ENCODE data around the gene XK. TPM values are rescaled to one million over a fixed set of nuclear protein-coding genes. Genes with fewer than 3 reads are reported as not detected.
"Not testable (repeated sequence)": the region's sequence is repeated elsewhere in the genome, so short reads cannot be mapped to it uniquely, and the experiment has no call there.

XK gene
- total RNA-seq, 4 donors from 2014 or later = under 0.01 to 0.22 (median 0.10) TPM

DNA sequence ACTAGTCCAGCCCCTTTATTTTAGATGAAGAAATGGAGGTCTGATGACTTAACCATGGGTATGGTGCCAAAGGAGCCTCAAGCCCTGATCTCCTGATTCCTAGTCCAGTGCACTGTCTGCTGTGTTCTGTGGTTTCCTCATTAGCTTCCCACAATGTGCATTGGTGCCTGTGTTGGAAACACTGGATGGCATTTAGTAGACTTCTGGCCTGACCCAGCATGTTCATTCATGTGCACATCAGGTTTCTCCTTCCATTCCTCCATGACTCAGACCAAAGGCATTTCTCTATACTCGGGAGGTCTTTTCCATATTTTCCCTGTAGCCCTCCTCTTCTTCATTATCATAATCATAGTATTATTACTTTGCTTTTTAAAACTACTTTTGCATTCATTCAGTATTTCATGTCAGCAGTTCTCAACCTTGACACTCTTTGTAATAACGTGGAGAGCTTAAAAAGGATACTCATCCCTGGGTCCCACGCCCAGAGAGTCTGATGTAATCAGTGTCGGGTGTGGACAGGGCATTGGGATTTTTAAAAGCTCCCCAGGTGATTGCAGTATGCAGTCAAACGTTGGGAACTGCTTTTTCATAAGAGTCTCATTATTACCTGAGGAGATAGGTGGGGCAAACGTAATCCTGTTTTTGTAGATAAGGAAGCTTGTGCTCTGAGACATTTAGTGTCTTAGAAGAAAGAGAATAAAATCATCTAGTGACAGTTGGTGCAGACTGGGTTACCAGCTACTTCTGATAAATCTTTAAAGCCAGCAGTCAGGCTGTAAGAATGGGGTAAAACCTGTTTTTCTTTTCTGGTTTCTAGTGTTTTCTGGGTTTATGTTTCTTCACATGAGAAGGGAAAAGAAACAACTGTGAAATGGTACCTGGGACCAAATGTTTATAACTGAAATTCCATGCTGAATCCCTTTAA is 40.9 kb upstream of the XK start:
- TF ChIP-seq POLR2A (IDR thresholded peaks at IDR 0.05) (no peak), EP300 (IDR thresholded peaks at IDR 0.05) (no peak)
- TF ChIP-seq, protein P1, sequence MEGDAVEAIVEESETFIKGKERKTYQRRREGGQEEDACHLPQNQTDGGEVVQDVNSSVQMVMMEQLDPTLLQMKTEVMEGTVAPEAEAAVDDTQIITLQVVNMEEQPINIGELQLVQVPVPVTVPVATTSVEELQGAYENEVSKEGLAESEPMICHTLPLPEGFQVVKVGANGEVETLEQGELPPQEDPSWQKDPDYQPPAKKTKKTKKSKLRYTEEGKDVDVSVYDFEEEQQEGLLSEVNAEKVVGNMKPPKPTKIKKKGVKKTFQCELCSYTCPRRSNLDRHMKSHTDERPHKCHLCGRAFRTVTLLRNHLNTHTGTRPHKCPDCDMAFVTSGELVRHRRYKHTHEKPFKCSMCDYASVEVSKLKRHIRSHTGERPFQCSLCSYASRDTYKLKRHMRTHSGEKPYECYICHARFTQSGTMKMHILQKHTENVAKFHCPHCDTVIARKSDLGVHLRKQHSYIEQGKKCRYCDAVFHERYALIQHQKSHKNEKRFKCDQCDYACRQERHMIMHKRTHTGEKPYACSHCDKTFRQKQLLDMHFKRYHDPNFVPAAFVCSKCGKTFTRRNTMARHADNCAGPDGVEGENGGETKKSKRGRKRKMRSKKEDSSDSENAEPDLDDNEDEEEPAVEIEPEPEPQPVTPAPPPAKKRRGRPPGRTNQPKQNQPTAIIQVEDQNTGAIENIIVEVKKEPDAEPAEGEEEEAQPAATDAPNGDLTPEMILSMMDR (IDR thresholded peaks at IDR 0.05) = no peak
- Histone ChIP-seq H3K9me3 (no peaks in the 10 kb centered on the region), H3K36me3 (no peaks in the 10 kb centered on the region)

DNA sequence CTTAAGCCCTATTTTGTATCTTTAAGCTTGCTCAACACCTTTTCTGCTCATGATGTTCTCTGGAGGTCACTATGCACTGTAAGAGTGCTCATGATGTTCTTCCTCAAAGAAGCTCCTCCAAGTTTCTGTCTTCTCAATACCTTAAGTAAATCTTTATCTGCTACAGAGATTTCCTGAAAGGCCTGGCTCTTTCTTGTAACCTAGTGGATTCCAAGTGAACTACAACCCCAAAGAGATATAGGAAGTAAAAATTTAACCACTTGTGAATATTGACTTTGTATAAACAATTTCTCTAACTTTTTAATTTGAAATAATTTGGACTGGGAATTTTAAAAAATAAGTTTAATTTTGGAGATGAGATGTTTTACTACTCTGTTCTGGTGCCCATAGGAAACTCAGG is 39.3 kb upstream of the XK start:
- H3K4me3 ChIP-seq = no peak overlapping the region

More for the DNA sequence above, 40.9 kb upstream of the XK start:
- no peaks in the 10 kb centered on the region for H3K4me1 ChIP-seq
- H3K4me3 ChIP-seq = no peak overlapping the region
- no peaks in the 10 kb centered on the region for H3K27me3 ChIP-seq
- no peak overlapping the region for H3K27ac ChIP-seq
- 52 to 65% methylated on average over 6 of the region's 6 CpGs for WGBS, 2 donors
- DNase-seq (ENCODE audit: low spot score in 2 of 2) = no peak

DNA sequence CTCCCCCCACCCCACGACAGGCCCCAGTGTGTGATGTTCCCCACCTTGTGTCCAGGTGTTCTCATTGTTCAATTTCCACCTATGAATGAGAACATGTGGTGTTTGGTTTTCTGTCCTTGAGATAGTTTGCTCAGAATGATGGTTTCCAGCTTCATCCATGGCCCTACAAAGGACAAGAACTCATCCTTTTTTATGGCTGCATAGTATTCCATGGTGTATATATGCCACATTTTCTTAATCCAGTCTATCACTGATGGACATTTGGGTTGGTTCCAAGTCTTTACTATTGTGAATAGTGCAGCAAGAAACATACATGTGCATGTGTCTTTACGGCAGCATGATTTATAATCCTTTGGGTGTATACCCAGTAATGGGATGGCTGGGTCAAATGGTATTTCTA is 34.7 kb upstream of the XK start:
- DNase-seq (ENCODE audit: low spot score in 2 of 2); H3K9me3 ChIP-seq: not testable (repeated sequence)
- WGBS, 2 donors = 85 to 92% methylated on average over 1 to 2 of the region's 2 CpGs

More for the DNA sequence above, 39.3 kb upstream of the XK start:
- DNase-seq (ENCODE audit: low spot score in 2 of 2) = no peak
- no peaks in the 10 kb centered on the region for H3K4me1 ChIP-seq
- no peaks in the 10 kb centered on the region for H3K27me3 ChIP-seq
- TF ChIP-seq, protein P1 (IDR thresholded peaks at IDR 0.05) = no peak
- TF ChIP-seq EP300 (IDR thresholded peaks at IDR 0.05) = no peak
- TF ChIP-seq POLR2A (IDR thresholded peaks at IDR 0.05) = no peak
- no peak overlapping the region for H3K27ac ChIP-seq
- no peaks in the 10 kb centered on the region for H3K9me3 ChIP-seq
- H3K36me3 ChIP-seq = no peaks in the 10 kb centered on the region

DNA sequence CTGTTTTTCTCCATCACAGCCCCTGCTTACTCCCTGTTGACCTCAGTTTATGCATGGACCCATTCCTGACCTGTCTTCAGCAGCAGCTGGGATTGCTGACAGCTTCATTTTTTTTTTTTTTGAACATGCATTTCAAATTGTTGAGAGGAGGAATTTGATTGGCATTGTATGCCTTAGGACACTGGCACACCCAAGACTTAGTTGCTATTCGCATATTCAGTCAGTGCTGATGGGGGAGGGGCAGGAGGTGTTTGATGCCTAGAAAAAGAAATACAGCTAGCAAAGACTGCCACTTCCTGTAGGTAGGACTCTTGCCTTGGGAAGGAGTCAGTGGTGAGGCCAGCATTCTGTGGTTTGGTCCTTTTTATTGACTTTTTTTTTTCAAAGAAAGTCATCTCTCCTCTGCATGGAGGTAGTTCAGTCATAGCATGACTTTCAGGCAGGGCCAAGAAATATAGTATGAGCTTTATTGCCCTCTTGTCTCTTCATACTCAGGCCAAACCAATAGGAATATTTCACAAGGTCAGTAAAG is 33.6 kb upstream of the XK start:
- H3K27me3 ChIP-seq = peaks cover 0 to 9% of the 10 kb centered on the region in 2 donors
- no peak overlapping the region for H3K4me3 ChIP-seq
- no peak overlapping the region for H3K27ac ChIP-seq
- 84 to 94% methylated on average over 1 of the region's 1 CpG for WGBS, 2 donors
- H3K9me3 ChIP-seq = no peaks in the 10 kb centered on the region
- TF ChIP-seq, protein P1 (IDR thresholded peaks at IDR 0.05) = no peak
- no peak for TF ChIP-seq EP300 (IDR thresholded peaks at IDR 0.05)
- H3K36me3 ChIP-seq = no peaks in the 10 kb centered on the region
- no peak for DNase-seq (ENCODE audit: low spot score in 2 of 2)
- H3K4me1 ChIP-seq = no peaks in the 10 kb centered on the region

More for the DNA sequence above, 34.7 kb upstream of the XK start:
- not testable (repeated sequence) for H3K27me3 ChIP-seq, H3K4me1 ChIP-seq, H3K36me3 ChIP-seq, H3K27ac ChIP-seq, H3K4me3 ChIP-seq

DNA sequence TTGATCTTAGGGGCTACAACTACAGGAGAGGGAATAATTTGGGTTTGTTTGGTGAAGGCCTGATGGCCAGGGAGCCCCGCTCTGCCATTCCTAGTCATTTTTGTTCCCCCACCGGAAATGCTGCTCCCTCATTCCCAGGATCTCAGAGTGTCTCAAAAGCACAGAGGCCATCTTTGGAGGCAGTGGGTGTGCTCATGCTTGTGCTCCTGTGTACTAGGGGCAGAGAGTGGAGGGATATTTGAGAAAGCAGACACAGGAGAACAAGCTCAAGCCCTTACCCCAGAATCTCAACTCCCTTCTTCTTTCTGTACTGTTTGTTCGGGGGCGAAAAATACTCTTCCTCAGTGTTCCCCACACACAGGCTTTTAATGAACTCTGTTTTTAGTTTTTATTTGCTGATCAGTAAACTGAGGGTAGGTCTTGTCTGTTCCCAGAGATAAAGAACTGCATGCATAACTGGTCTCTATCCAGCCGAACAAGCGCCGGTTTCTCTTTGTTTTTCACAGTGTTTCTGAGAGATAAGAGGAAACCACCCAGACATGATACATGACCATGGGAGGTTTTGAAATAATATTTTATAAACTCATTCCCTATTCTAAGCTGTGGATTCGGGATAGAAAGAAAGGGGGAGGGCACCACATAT is 32.9 kb upstream of the XK start:
- Histone ChIP-seq H3K4me1 (no peaks in the 10 kb centered on the region), H3K27ac (no peak overlapping the region), H3K4me3 (no peak overlapping the region), H3K36me3 (no peaks in the 10 kb centered on the region), H3K9me3 (no peaks in the 10 kb centered on the region), H3K27me3 (peaks cover 0 to 9% of the 10 kb centered on the region in 2 donors)
- 89 to 90% methylated on average over 8 of the region's 8 CpGs for WGBS, 2 donors
- TF ChIP-seq EP300 (IDR thresholded peaks at IDR 0.05) (no peak), POLR2A (IDR thresholded peaks at IDR 0.05) (no peak)
- TF ChIP-seq, protein P1 (IDR thresholded peaks at IDR 0.05) = no peak
- no peak for DNase-seq (ENCODE audit: low spot score in 2 of 2)
